Fibroblast of skin of abdomen (primary cell): Measurements from ENCODE around the gene TGFB3. TPM values are rescaled to one million over a fixed set of nuclear protein-coding genes. Genes with fewer than 3 reads are reported as not detected.
"Not testable (repeated sequence)": the region's sequence is repeated elsewhere in the genome, so short reads cannot be mapped to it uniquely, and the experiment has no call there.

Experiments used
- DNase-seq: peaks from one replicate; pipeline ENCODE4 v3.0.0-alpha.2; 2013
- polyA plus RNA-seq, 2 experiments: library from polyadenylated mRNA; unstranded; fragments of 120-200 nt; gene quantifications; one replicate each; pipeline ENCODE4 v1.2.1, GENCODE V29; 2013; ENCODE audit not compliant: insufficient read length in 2 of 2

The TGFB3 gene
- 14.6 TPM for polyA plus RNA-seq (2013, experiment 1 of 2; ENCODE audit: insufficient read length)
- 12.6 TPM for polyA plus RNA-seq (2013, experiment 2 of 2; ENCODE audit: insufficient read length)

DNA sequence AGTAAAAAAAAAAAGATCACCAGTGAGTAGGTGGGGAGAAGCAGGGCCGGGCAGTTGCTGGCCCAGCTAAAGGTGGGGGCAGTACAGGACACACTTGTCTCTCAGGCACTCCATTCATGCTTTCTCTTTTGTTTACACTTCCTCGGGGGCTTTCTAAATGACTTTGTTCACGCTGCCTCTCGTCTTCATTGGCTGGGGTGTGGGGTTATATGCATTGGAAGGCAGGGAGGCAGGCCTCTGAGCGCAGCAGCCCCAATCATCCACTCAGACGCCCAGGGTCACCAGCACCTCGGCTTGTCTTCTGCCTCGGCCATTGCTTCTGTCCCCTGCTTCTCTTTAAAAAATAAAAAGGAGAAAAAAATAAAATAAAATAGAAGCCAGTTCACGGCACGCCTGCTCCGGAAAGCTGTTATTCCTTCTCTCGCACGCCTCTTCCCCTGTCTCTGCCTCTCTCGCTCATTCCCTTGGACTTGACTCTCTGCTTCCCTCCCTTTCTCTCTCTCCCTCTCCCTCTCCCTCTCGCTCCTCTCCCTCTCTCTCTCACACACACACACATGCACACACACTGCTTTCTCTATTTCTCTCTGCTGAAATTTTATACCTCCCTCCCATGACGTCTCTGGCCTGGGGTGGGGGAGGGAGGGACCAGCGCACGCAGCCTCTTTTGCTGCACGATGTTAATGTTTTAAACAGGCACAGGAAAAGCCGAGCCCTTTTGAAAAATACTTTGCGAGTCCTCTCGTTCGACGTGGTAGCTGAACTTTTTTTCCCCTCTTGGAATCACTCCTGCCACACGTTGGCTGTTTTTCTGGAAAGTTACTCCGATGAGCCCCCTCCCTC lies at the start of gene TGFB3:
Gene TGFB3 (minus strand): TSS at position 570 of the 840 bp plus-strand sequence. CDS start 1,102 bp downstream, outside the sequence.
- peak; percentile 95 for DNase-seq

- no peak for DNase-seq
Observed at GRCh38 chr14:76024211-76024907, 42.6 kb upstream of the TGFB3 start.

DNA sequence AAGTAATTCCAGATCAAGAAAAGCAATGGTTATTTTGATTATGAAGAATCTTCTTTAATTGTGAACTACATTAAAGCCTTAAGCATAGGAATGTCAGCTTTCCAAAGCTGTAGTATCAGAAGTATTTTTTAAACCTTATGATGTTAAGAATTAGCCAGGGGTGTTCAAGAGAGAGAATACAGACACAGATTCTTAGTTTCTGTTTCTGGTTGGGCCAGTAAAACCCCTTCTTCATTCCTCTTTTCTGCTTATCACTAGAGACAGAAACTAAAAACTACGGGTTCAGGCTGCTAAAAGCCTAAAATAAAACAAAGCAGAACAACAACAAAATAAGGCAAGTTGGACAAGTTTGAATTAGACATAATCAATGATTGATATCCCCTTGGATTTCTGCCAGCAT lies 42.0 kb upstream of the TGFB3 start:
- no peak for DNase-seq

DNA sequence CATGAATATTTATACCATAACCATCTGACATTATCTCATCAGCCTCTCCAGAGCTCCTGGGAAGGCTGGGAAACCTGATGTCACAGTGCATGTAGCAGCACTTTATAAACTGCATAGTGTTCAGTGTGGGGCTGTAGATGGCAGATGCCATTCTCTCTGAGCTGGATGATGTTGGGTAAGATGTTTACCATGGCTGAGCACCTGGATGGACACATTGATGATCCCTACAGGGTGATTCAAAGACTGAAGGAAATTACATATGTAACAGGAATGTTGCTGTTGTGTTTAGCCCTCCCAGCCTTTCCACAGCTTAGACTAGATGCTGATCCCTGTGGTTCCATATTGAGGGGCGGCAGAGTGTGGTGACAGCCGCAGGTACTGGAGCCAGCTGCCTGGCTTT lies 41.2 kb upstream of the TGFB3 start:
- no peak for DNase-seq

GRCh38 chr14:76019676-76020075 lies 37.9 kb upstream of the TGFB3 start:
- no peak for DNase-seq

- DNase-seq: no peak
Observed at GRCh38 chr14:76015668-76016067, 33.9 kb upstream of the TGFB3 start.

GRCh38 chr14:76015191-76015590 lies 33.4 kb upstream of the TGFB3 start:
- no peak for DNase-seq

GRCh38 chr14:76012354-76012753 lies 30.6 kb upstream of the TGFB3 start:
- DNase-seq: peak; percentile 7

GRCh38 chr14:76011930-76012329 lies 30.1 kb upstream of the TGFB3 start:
- DNase-seq: no peak

DNA sequence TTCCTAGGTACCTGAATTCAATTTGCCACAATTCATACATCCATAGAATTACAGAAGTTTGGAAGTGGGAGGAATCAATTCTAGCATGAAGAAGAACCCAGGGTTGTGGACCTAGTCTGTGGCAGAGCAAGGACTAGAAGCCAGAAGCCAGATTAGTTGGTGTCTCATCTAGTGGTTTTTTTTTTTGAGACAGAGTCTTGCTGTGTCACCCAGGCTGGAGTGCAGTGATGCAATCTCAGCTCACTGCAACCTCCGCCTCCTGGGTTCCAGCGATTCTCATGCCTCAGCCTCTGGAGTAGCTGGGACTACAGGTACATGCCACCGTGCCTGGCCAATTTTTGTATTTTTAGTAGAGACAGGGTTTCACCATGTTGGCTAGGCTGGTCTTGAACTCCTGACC lies 27.8 kb upstream of the TGFB3 start:
- DNase-seq: not testable (repeated sequence)

GRCh38 chr14:76007852-76008251 lies 26.1 kb upstream of the TGFB3 start:
- DNase-seq: peak; percentile 17

DNA sequence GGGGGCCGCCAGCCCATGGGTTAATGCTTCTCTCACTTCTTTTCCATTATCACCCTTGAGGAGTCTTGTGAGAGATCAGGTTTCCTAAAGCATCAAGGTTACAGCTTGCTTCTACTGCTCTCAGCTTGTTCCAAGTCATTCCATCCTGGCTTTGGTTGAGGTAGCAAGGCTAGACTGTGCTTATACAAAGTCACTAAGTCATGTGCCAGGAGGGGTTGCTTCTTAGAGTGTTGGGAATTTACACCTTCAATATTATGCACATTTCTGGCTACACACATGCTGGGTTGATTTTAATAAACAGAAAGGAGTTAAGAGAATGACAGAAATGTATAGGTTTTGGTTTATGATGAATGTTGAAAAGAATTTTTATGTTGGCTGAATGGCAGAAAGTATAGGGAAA lies 25.6 kb upstream of the TGFB3 start:
- DNase-seq: no peak

- DNase-seq: no peak
Observed at GRCh38 chr14:76006253-76006652, 24.5 kb upstream of the TGFB3 start.

GRCh38 chr14:76002383-76002782 lies 20.6 kb upstream of the TGFB3 start:
- DNase-seq: no peak

DNA sequence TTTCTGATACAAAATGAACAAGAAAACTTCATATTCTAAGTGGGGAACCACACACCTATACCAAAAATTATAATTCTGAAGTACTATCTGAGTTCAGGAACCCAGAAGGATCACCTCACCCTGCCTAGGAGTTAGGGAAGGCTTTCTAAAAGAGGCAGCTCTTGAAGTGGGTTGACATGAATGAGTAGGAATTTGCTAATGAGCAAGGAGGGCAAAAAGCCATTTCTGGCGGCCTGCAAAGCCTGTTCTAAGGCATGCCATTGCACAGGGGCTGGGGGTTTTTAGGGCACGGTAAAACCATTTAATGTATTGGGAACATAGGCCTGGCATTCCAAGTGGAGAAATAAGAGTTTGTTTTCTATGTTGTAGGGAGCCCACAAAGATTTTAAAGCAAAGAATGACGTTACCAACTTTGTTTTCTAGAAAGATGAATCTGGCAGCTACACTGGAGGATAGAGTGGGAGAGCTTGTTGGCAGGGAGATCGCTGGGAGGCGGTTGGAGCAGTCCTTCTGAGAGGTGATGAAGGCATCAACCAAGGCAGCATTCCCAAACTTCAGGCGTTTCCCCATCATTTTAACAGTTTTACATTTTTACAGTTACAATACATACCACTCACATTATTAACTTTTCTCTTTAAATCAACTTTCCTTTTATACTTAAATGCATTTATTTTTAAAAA lies 17.9 kb upstream of the TGFB3 start:
- DNase-seq: no peak

GRCh38 chr14:75996488-75996887 lies 14.7 kb upstream of the TGFB3 start:
- DNase-seq: no peak

DNA sequence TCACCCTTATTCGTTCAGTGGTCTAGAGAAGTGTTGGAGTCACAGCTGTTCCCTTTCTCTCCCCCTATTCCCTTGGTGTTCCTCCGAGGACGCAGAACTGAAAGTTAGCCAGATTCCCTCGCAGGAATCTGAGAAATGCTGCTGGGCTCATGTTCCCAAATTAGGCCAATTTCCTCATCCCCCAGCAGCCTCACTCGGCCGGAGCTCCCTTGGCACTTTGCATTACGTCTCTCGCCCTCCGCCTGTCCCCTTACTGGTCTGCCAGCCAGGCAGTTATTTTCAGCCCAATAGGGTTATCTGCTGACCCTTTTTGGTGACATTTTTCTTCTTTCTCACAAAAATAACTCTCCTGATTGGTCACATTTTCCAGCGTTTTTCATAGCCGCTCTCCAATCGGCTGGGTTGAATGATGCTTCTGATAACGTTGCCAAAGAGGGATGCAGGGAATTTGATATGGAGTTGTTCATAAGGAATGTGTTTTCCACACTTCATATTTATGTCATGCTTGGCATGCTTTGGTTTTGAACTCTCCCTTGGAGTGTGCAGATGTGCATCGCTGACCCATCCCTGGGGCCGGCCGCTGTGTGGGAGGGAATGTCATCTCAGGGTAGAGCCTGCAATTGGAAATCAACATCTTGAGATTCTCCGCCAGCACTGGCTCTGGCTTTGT lies 13.7 kb upstream of the TGFB3 start:
- peak; percentile 83 for DNase-seq

DNA sequence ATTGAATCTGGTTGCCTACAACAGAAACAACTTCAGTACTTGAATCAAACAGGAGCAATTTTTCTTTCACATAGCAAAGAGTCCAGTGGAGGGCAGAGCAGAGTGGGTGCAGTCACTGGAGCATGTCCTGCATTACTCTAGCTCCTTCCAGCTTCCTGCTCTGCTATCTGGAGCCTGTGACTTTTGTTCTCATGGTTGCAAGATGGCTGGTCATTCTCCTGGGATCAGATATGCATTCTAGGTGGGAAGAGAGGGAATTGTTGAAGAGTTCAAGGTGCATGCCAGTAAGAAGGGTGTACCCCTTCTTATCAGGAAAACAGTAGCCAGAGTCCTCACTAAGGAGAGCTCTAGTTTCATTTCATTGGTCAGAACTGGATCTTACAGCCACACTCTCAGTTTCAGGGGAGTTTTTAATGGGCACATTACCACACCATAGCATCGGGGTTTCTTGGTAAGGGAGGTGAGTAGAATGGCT lies 11.8 kb upstream of the TGFB3 start:
- DNase-seq: no peak

DNA sequence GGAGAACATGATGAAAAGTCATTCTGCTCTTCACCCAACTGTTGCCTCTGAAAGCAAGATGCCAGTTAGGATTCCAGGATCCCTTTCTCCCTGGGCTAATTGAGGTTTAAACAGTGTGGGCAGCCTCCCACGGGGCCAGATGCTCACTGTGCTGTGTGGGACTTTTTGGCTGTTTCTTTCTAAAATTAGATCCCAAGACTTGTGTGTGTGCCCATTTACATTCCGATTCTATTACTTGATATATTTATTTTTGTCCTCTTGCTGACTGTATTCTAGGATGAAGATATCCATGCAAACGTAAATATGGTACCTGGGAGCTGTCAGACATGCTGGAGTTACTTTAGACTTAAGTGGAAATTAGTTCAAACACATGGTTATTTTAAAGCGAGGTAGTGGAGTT lies 10.0 kb upstream of the TGFB3 start:
- DNase-seq: no peak

GRCh38 chr14:75990297-75990696 lies 8.5 kb upstream of the TGFB3 start:
- no peak for DNase-seq

DNA sequence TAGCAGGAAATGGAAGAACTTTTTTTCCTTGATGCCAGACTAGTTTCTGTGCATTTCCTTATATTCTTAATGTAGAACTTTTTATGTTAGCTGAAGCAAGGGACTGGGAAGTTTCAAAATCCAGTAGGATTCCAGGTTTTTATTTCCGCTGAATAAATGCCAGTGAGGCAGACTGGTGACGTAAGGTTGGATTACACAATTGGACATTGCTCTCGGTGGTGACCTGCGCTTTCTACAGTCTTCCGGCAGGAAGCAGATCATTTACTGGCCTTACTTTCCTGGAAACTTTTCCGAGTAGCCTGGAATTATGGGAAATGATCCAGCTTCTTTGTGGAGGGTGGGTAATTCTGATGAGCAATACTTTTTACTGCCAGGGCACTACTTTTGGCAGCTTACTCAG lies 7.3 kb upstream of the TGFB3 start:
- no peak for DNase-seq

GRCh38 chr14:75987201-75987970 lies 5.6 kb upstream of the TGFB3 start:
- DNase-seq: no peak
